Measurements from ENCODE around the gene GP1BB. TPM values are rescaled to one million over a fixed set of nuclear protein-coding genes. Genes with fewer than 3 reads are reported as not detected.

GP1BB gene
- total RNA-seq, result 1.0 and 3.7 TPM in 2 replicates

DNA sequence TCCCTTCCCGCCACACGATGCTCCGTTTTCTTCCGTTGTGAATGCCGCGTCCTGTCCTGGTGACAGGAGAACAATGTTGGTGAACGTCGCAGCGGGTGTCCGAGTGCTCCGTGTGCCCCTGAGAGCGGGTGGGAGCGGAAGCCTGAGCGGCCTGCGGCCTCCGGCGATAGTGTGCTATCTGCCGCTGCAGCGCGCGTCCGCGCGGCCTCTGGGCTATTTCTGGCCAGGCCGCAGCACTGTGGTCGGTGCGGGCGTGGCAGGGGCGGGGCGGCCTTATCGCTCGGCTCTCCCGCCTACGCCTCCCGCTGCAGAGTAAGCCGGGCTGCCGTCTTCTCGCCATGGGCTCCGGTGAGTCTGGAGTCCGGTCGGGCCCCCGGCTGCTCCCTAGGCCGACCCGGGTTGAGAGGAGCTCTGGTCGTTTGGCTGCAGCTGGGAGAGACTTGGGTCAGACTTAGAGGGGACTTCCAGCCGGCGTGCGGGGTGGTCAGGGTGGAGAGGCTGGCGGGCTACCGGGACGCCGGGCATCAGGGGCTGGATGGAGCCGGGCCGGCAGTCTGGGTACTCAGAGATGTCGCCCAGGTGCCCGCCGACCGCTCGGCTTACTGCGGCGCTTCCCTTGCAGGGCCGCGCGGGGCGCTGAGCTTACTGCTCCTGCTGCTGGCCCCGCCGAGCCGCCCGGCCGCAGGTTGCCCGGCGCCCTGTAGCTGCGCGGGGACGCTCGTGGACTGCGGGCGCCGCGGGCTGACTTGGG lies at the start of gene GP1BB:
GP1BB (plus strand) TSS at position 308 of the 751 bp plus-strand sequence; CDS start at position 339, 31 bp downstream.

DNA sequence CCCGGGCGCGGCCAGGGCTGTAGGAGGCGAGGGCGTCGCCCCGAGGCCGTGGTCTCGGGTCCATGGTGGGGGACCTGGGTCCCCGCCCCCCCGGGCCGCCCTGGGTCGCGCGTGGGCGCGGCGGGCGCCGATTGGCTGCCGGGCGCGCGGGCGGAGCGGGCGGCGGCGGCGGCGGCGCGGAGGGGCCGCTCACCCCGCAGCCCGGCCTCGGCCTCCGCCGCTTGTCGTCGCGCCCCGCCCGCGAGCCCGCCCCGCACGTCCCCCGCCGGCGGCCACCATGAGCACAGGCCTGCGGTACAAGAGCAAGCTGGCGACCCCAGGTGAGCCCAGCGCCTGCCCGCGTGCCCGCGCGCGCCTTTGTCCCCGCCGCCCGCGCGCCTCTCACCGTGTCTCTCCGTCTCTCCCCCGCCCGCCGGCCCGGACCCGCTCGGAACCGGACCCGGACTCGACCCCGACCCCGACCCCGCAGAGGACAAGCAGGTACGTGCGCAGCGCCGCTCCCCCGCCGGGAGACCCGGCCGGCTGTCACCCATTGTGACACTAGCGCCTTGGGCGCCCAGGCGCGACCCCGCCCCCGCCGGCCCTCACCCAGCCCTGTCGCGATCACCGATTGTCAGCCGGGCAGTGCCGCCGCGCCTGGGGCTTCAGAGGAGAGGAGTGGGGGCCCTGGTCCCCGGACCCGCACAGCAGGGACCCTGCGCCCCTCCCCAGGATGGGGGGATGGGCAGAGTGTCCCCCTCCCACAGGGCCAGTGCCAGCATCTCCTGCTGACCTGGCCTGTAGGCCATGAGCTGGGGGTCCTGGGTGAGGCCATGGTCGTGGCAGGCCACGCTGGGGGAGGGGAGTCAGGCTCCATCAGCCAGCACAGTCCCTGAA lies 8.8 kb upstream of the GP1BB start, which contains the start of gene SEPTIN5:
SEPTIN5 (plus strand) TSS at position 192 of the 876 bp plus-strand sequence; CDS start at position 278, 86 bp downstream.

DNA sequence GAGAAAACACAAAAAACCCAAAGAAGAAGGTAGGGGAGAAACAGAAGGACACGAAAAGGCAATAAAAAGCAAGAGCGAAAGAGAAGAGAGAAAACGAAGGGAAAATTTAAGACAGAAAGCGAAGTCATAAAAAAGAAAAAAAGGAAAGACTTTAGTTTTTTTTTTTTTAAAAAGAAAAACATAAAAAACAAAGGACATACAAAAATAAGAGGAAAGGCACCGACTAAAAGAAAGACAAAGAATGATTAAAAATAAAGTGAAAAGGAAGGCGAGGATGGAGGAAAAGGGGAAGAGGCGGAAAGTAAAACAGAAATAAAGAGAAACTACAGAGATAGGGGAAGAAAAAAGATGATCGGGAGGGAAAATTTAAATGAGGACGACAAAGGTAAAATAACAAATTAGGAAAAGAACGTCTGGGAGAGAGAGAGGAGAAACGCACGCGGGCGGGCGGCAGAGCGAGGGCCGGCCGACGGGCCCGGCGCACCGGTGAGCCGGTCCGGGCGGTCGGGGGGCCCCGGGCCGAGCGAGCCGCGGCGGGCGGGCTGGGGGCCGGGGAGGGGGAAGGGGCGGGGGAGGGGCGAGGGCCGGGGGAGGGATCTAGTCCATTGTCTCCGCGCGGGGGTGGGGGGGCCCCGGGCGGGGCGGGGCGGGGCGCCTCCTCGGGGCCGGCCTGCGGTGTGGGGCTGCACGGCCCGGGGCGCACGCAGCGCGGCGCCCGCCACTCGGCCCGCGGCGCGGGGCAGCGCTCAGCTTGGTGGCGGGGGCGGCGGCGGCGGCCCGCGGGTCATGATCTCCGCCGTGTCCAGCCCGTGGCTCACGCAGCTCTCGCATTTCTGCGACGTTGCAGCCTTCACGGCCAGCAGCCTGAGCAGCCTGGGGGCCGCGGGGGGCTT lies 37.0 kb downstream of the GP1BB start, which contains the start of gene TBX1:
TBX1 (plus strand) TSS at position 721 of the 893 bp plus-strand sequence; CDS start at position 787, 66 bp downstream.

Other genes starting within 250 kb of the GP1BB start
- gene UFD1, start 244.3 kb upstream of the GP1BB start, total RNA-seq, result 68.5 and 85.9 TPM in 2 replicates
- 39.4 and 43.0 TPM in 2 replicates for gene CDC45, start 243.6 kb upstream of the GP1BB start, total RNA-seq
- gene CLDN5, start 199.1 kb upstream of the GP1BB start, total RNA-seq, result 889 and 919 TPM in 2 replicates
- 7.9 and 8.7 TPM in 2 replicates for gene SEPTIN5, start 9.0 kb upstream of the GP1BB start, total RNA-seq
- 12.3 and 14.5 TPM in 2 replicates for gene TBX1, start 37.2 kb downstream of the GP1BB start, total RNA-seq
- gene GNB1L, start 131.3 kb downstream of the GP1BB start, total RNA-seq, result 10.6 and 11.7 TPM in 2 replicates
- 20.7 and 23.7 TPM in 2 replicates for gene RTL10, start 131.3 kb downstream of the GP1BB start, total RNA-seq
- 415 and 461 TPM in 2 replicates for gene COMT, start 218.2 kb downstream of the GP1BB start, total RNA-seq
- gene TXNRD2, start 218.3 kb downstream of the GP1BB start, total RNA-seq, result 83.2 and 83.9 TPM in 2 replicates

Measured in mammary microvascular endothelial cell (primary cell).